HG03039 (cell line): ENCODE measurements around the gene GPC6.

Experiments used
- ATAC-seq: cut with Tn5 transposase; IDR thresholded peaks from one replicate; pipeline ENCODE4 v1.9.1; 2021; ENCODE audit warnings: mild to moderate bottlenecking, moderate library complexity; ENCODE audit not compliant: unreplicated experiment

The GPC6 gene

GRCh38 chr13:94416454-94417080, 1190.0 kb downstream of the GPC6 start:
- ATAC-seq: no peak

- no peak for ATAC-seq
These were observed 1190.7 kb downstream of the GPC6 start for GRCh38 chr13:94417294-94417693.

DNA sequence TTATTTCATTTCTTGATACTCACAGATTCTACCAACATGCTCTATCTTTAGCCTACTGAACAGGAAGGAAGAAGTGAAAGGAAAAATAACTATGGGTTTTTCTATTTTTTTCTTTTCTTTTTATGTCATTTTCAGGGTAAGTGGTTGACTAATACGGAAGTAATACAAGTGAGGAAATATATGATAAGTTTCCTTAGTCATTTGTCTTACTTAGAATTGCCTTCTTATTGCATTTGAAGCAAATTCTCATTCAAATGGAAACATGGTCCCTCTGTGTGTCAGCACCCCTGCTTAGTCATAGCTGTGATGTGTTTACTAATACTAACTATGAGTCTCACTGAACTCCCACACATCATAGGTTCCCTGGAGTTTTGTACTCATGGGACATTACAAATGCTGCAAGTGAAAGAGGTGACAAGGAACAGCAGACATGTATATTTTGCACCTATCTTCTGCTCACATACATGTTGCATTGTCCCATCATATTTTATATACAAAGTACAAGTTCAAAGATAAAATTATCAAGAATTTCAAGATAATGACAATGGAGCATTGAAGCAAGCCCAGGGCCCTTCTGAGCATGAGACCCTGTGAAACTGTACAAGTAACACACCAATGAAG, 1192.8 kb downstream of the GPC6 start:
- ATAC-seq: peak; percentile 76

- no peak for ATAC-seq
These were observed 1193.3 kb downstream of the GPC6 start for GRCh38 chr13:94419925-94420305.

DNA sequence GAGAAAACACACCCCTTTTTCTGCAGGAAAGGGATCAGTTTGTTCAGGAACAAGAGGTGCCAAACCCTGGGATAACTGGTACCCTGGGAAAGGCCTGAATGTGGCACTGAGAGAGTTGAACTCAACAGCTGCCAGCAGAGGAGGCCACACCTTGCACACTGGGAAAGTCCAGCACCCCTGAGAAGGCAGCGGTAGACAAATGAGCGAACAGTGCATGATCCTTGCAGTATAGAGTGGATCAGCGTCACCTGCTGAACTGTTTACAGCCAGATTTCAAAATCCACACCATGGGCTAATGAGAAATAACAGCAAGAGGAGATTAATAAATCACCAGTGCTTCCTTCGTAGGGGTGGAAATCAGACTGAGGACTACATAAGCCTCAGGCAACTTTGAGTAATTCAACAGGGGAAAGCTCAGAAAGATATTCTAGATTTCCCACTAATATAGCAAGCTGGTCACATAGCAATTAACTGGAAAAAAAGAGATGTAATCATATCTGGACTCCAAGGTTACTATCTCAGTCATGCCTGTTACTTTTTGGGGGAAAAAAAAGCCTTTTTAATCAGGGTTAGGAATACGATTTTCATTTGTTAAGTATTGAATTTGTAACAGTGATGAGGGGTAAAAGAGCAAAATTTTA, 1200.8 kb downstream of the GPC6 start:
- no peak for ATAC-seq

DNA sequence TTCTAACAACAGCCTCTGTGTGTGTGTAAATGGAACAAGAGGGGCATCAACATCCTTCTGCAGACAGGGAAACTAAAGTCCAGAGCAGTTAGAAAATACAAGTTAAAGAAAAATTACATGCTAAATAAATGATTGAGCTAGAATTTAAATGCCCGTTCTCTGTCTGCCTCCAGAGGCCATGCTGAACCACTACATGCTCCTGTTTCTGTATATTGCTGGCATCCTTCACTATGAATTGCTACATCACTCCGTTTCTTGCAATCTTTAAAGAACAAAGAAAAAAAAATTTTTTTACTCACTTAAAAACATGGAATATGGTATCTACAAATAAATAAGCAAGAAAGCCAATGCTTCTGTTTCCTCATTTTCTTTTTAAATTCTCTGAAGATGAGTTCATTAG, 1205.0 kb downstream of the GPC6 start:
- no peak for ATAC-seq

DNA sequence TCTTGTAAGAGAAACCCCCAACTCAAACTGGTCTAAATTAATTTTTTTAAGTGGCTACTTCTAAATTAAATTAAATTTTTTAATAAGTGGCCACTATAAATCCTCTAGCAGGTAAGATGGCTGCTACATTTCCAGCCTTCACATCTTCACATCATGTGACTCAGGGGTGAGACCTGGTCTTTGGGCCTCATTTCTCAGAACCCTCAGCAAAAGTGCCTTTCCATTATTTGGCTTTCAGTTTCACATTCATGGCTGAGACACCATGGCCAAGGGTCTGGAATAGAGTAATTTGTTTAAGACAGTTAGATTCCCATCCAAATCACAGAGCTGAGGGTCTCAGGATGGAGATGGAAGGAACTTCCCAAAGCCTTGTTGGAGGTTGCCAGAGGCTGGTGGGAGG, 1205.4 kb downstream of the GPC6 start:
- ATAC-seq: no peak

DNA sequence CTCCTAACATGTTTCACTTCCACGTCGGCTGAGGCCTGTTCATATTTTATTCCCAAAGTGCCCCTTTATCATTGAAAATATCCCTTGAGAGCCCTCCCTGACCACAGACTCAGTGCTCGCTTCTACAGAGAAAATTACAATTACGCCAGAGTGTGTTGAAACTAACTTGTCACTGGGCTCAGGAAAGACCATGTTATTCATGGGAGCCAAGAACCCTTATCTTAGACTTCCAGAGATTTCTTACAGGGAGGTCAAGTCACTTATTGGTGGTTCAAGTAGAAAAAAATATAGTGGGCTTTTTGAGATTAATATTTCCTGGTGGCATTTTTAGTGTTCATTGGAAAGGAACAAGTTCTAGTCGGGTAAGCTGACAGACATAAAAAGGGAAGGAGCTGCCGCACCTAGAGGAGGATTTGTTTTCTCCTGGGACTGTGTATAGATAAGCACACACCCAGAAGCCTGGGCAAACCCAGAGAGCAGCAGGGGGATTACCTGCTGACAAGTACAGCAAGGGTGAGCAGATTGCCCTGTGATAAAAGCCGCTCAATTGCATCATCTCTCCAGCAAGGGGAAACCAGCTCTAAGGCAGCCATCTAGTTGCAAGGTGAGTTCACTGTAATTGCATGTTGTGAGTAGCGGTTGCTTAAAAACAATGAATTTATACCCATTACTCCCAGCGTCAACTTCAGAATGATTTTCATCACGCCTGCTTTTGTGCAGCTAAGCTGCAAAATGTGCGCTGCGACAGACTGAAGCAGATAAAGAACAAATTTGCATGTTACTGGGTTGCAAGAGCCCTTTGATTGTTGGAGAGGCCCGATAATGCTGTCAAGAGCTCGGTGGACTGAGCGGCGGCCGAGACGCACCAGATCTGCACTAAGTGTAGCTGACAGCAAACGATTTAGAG, 1206.7 kb downstream of the GPC6 start:
- ATAC-seq: no peak

- ATAC-seq: no peak
These were observed 1209.1 kb downstream of the GPC6 start for GRCh38 chr13:94435604-94436226.

- no peak for ATAC-seq
These were observed 1218.2 kb downstream of the GPC6 start for GRCh38 chr13:94444826-94445225.

- ATAC-seq: no peak
These were observed 1227.7 kb downstream of the GPC6 start for GRCh38 chr13:94454334-94454733.

GRCh38 chr13:94454906-94455305, 1228.3 kb downstream of the GPC6 start:
- no peak for ATAC-seq

DNA sequence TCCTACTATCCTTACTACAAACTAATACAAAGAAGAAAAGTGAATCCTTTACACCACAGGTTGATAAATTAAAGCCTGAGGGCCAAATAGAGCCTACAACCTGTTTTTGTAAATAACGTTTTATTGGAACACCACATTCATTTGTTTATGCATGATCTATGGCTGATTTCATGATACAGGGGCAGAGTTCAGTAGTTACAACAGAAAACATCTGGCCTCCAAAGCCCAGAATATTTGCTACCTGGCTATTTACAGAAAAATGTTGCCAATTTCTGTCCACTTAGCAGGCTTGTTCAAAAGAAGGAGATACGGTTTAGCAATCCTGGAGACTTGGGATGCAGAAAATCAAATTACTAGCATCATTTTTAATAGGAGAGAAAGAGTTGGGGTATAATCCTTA, 1228.8 kb downstream of the GPC6 start:
- ATAC-seq: no peak
